NCI-H2196 (cell line): Measurements from ENCODE around the gene LRIG1.
A peak's percentile ranks its signal among the peaks of the same experiment; 100 is the strongest.

Experiments
- DNase-seq: peaks from one replicate; lab custom pipeline; 2025; ENCODE audit not compliant: unreplicated experiment; lab: John Stamatoyannopoulos, UW

Gene LRIG1

GRCh38 chr3:66500576-66501482 lies at the start of gene LRIG1:
TSS of gene LRIG1 (minus strand) at chr3:66501022. CDS start at chr3:66500407, 615 bp downstream.
- DNase-seq = peak; percentile 91

DNA sequence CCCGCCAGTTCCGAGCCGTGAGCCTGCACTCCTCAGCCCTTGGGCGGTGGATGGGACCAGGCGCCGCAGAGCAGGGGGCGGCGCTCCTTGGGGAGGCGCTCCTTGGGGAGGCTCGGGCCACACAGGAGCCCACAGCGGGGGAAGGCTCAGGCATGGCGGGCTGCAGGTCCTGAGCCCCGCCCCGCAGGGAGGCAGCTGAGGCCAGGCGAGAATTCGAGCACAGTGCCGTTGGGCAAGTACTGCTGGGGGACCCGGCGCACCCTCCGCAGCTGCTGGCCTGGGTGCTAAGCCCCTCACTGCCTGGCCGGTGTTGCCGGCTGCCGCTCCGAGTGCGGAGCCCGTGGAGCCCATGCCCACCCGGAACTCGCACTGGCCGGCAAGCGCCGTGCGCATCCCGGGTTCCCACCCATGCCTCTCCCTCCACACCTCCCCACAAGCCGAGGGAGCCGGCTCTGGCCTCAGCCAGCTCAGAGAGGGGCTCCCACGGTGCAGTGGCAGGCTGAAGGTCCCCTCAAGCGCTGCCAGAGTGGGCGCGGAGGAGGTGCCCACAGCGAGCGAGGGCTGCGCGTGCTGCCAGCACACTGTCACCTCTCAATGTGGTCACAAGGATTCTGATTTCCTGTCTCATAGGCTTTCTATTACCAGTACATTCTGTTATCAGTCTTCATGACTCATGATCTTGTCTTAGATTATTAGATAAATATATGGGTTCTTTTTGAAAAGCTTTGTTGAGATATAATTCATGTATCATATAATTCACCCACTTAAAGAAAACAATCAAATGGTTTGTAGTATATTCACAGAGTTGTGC lies 44.0 kb upstream of the LRIG1 start:
- no peak for DNase-seq

DNA sequence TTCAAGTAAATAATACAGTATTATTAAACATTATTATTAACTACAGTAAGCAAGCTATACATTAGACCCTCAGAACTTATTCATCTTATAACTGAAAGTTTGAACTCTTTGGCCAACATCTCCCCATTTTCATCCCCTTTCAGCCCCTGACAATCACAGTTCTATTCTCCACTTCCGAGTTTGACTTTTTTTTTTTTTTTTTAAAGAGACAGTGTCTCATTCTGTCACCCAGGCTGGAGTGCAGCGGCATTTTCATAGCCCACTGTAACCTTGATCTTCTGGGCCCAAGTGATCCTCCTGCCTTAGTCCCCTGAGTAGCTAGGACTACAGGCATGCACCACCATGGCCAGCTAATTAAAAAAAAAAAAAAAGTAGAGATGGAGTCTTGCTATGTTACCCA lies 41.3 kb upstream of the LRIG1 start:
- DNase-seq = no peak

DNA sequence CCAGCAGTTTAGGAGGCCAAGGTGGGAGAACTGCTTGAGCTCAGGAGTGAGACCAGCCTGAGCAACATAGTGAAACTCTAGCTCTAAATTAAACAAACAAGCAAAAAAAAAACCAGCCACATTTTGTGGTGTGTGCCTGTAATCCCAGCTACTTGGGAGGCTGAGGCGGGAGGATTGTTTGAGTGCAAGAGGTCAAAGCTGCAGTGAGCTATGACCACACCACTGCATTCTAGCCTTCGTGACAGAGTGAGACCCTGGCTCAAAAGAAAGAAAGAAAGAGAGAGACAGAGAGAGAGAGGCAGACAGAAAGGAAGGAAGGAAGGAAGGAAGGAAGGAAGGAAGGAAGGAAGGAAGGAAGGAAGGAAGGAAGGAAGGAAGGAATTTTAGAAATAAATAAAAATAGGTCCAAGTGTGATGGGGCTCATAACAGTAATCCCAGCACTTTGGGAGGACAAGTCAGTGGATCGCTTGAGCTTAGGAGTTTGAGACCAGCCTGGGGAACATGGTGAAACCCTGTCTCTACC lies 38.7 kb upstream of the LRIG1 start:
- no peak for DNase-seq

GRCh38 chr3:66538390-66538789 lies 37.6 kb upstream of the LRIG1 start:
- DNase-seq = no peak

DNA sequence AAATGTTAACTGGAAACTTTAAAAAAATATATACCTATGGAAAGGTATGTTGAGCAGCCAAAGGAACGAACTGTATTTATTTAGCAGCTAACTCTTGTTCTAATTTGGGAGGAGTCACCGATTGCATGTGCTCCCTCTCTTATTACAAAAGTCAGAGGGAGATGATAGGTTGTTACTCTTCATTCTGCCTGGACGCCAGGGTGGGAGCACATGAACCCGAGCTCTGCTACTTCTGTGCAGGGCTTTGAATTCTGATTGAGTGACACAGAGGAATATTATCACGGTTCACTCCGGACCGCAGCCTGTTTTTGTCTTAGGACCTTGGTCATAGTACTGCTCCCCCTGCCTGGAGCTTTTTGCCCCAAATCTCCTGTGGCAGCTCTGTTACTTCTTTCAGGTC lies 36.9 kb upstream of the LRIG1 start:
- DNase-seq = no peak

DNA sequence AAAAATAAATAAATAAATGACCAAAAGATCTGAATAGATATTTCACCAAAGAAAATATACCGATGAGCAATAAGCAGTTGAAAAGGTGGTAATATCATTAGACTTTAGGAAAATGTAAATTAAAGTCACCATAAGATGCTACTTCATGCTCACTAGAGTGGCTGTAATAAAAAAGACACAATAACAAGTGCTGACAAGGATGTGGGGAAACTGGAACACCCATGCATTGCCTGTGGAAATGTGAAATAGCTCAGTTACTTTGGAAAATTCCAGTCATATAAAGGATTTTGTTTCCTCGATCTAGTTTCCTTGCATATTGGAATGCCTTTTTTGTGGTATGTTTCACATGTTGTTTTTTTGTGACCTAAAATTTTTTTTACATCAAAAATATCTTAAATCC lies 36.0 kb upstream of the LRIG1 start:
- no peak for DNase-seq

DNA sequence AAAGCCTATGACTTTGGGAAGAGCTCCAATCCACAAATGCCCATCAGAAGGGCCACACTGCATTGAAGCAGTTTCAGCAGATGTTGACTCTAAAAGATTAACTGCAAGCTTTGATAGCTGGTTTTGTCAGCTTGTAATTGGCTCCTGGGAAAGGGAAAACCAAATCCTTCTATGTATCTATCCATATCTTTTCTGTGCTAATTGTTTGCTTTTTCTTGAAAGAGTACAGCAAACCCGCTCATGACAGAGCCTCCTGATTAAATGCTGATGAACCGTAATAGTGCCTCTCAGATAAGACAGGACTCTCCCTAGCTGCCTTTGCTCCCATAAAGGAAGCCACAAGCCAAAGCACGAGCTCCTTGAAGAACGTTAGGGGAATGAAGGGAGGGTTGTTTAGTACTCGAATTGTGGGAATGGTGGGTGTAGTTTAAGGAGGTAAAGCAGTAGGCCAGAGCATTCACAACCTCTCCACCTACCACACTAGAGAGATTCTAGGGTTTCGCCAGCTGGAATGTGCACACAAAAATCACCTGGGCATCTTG lies 33.6 kb upstream of the LRIG1 start:
- no peak for DNase-seq

- no peak for DNase-seq
Measured at GRCh38 chr3:66532613-66533012, 31.8 kb upstream of the LRIG1 start.

- no peak for DNase-seq
Measured at GRCh38 chr3:66532160-66532587, 31.4 kb upstream of the LRIG1 start.

- DNase-seq = no peak
Measured at GRCh38 chr3:66531256-66531655, 30.4 kb upstream of the LRIG1 start.

- no peak for DNase-seq
Measured at GRCh38 chr3:66527246-66527645, 26.4 kb upstream of the LRIG1 start.

DNA sequence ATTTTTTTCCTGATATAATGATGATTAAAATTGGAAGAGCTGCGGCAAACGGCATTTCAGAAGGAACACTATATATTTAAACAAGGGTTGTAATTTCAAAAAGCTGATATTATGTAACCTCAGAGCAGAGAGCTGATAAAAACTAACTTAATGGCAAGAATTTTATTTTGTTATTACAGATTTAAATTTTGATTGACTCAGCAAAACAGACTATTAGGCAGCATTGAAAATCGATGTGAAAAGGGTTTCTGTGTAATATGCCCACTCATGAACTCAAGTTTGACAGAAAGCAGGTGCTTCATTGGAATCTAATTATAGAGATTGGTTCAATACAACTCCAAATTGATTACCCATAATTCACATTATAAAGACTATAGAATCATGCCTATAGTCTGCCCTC lies 24.9 kb upstream of the LRIG1 start:
- no peak for DNase-seq

- DNase-seq = no peak
Measured at GRCh38 chr3:66520724-66521123, 19.9 kb upstream of the LRIG1 start.

GRCh38 chr3:66518644-66519043 lies 17.8 kb upstream of the LRIG1 start:
- DNase-seq = no peak

DNA sequence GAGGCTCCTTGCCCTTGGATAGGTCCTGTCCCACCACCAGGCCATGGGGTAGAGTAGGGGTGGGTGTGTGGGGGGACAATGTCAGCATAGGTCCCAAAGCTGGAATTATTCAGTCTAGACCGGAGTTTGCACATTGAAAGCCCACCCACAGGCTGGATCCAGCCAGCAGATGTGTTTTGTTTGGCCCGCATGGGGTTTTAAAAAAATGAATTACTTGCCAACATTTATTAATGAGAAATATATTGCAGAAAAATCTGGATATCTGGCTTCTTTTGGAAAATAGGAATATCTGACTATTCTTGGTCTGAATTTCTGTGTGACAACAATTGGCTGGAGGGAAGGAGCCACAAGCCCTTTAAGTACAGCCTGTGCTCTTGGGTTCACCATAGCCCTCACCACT lies 17.3 kb upstream of the LRIG1 start:
- DNase-seq = no peak

DNA sequence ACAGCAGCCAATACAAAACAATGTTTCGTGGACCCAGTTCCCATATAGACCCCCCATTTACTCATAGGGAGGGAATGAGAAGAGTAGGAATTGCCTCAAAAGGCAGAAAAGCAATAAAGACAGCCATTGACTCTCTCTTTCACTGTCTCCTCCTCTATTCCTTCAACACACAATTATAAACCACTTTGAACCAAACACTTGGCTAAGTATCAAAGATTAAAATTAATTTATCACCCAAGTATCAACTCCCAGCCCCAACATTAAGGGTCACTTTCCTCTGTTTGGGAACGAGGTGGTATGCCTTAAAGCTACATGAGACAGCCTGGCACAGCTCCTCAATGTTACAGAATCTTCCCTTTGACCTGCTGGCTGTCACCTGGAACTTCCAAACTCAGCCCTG lies 16.4 kb upstream of the LRIG1 start:
- DNase-seq = no peak

- no peak for DNase-seq
Measured at GRCh38 chr3:66508461-66508860, 7.6 kb upstream of the LRIG1 start.

DNA sequence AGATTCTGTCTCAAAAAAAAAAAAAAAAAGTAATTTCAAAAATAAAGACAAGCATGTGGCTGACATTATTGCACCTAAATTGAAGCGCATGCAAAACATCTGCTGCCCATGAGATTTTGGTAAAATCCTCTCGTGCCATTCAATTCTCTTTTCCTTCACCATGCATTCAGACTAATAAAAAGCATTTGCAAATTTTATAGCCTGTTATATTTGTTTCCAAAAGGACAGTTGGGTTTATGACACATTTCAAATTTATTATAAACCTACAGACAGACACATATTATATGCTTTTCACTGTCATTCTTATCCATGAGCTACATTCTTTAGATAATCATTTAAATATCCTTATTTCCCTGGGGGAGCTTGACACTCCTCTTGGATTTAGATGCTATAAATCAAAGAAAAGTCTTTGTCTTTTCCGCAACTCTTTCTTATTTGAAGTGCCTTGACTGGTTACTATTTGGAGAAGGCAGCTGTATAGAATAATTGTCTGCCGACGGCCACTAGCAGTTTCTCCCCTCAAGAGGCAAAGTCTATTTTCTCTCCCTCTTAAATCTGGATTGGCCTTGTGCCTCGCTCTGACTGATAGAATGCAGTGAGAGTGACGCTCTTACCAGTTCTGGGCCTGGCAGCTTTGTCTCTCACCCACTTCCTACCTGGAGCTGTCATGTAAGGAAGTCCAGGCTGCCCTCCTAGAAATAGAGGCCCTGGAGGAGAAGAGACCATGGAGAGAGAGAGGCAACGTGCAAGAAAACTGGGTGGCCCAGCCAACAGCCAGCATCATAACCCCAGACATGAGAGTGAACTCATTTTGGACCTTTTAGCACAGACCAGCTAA lies 6.8 kb upstream of the LRIG1 start:
- no peak for DNase-seq

- no peak for DNase-seq
Measured at GRCh38 chr3:66506154-66506553, 5.3 kb upstream of the LRIG1 start.
